SU-DHL-6 (cell line): ENCODE results near the gene RAD51B.

Experiments used
- H2AFZ ChIP-seq: fragments of 200-600 bp; sonication (generic); 2 replicates; pipeline ENCODE4 v1.6.1; 2014; ENCODE audit warnings: low read depth, mild to moderate bottlenecking, moderate library complexity, mixed read lengths, antibody characterized with exemption, low read length; ENCODE audit not compliant: severe bottlenecking
- H3F3A ChIP-seq: fragments of 200-600 bp; shearing (Covaris generic); 2 replicates; pipeline ENCODE4 v1.6.0; 2016; ENCODE audit warnings: antibody characterized with exemption, mild to moderate bottlenecking; ENCODE audit not compliant: insufficient read depth
- H3K27ac ChIP-seq: fragments of 200-600 bp; sonication (generic); 2 replicates; pipeline ENCODE4 v1.5.1; 2016; ENCODE audit warnings: low read depth, mild to moderate bottlenecking, low read length, moderate library complexity, mixed read lengths
- H3K27me3 ChIP-seq: fragments of 200-600 bp; sonication (generic), shearing (Covaris generic); 2 replicates; pipeline ENCODE4 v1.6.0; 2014; ENCODE audit warnings: mild to moderate bottlenecking, low read length
- H3K36me3 ChIP-seq: fragments of 200-600 bp; sonication (generic); 2 replicates; pipeline ENCODE4 v1.6.1; 2014; ENCODE audit warnings: mild to moderate bottlenecking, low read length, mixed read lengths
- H3K4me2 ChIP-seq: fragments of 300-600, 200-600 bp; shearing (Covaris generic), sonication (generic); 2 replicates; pipeline ENCODE4 v1.6.0; 2014; ENCODE audit warnings: low read length, low read depth, mild to moderate bottlenecking; ENCODE audit not compliant: poor library complexity, severe bottlenecking
- H3K4me3 ChIP-seq: fragments of 200-600 bp; sonication (generic); 2 replicates; pipeline ENCODE4 v1.5.1; 2014; ENCODE audit warnings: antibody characterized with exemption, low read length, mild to moderate bottlenecking, mixed read lengths; ENCODE audit not compliant: insufficient read depth, poor library complexity, severe bottlenecking
- H3K79me2 ChIP-seq: fragments of 200-600 bp; sonication (generic); 2 replicates; pipeline ENCODE4 v1.6.1; 2014; ENCODE audit warnings: mild to moderate bottlenecking, low read length, moderate library complexity; ENCODE audit not compliant: insufficient read depth
- H3K9ac ChIP-seq: fragments of 200-600 bp; sonication (generic); 2 replicates; pipeline ENCODE4 v1.7.0; 2014; ENCODE audit warnings: mild to moderate bottlenecking, low read length
- H3K9me2 ChIP-seq: fragments of 200-600 bp; sonication (generic); replicated peaks from 2 replicates; pipeline ENCODE4 v1.6.1; 2014; ENCODE audit warnings: low read length; ENCODE audit not compliant: insufficient read depth
- H3K9me3 ChIP-seq: fragments of 200-600 bp; sonication (generic); 2 replicates; pipeline ENCODE4 v1.6.1; 2014; ENCODE audit warnings: low read length, mixed read lengths; ENCODE audit not compliant: insufficient read depth
- H4K20me1 ChIP-seq: fragments of 200-600 bp; sonication (generic); 2 replicates; pipeline ENCODE4 v1.6.1; 2014; ENCODE audit warnings: low read depth, mild to moderate bottlenecking, antibody characterized with exemption, low read length, moderate library complexity, mixed read lengths
- EZH2phosphoT487 ChIP-seq: fragments of 200-600 bp; sonication (generic), shearing (Covaris generic); conservative IDR thresholded peaks from 2 replicates; pipeline ENCODE4 v1.6.1; 2018; ENCODE audit warnings: mild to moderate bottlenecking, antibody characterized with exemption, low read length, moderate library complexity, mixed read lengths
- TF ChIP-seq, protein P1 (sequence below): fragments of 200-600 bp; sonication (generic); IDR thresholded peaks from one replicate; pipeline ENCODE4 v1.5.1; 2017; ENCODE audit warnings: antibody characterized with exemption, mild to moderate bottlenecking, low read length, moderate library complexity; ENCODE audit not compliant: insufficient read depth, poor library complexity, severe bottlenecking

RAD51B gene

DNA sequence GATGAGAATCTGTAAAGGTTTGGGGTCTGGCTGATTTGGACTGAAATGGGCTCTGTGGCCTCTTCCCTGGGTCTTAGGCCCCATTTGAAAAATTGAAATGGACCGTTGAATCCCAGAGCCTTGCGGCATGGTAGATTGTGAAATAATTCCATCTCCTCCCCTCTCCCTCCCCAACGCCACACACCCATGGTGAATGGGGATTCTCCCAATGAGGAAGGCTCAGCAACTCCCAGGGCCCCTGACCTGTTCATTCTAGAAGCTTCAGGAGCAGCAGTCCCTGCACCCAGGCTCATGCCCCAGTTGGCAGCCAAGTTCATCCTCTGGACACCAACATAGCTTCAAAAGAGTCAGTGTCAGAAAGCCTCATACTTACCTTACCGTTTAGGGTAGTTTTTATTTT is 755.8 kb downstream of the RAD51B start:
- H3K9ac ChIP-seq: no peak overlapping the region
- H2AFZ ChIP-seq: no peak overlapping the region
- no peaks in the 10 kb centered on the region for H4K20me1 ChIP-seq
- H3K4me2 ChIP-seq: no peak overlapping the region
- H3K36me3 ChIP-seq: no peaks in the 10 kb centered on the region
- TF ChIP-seq, protein P1, sequence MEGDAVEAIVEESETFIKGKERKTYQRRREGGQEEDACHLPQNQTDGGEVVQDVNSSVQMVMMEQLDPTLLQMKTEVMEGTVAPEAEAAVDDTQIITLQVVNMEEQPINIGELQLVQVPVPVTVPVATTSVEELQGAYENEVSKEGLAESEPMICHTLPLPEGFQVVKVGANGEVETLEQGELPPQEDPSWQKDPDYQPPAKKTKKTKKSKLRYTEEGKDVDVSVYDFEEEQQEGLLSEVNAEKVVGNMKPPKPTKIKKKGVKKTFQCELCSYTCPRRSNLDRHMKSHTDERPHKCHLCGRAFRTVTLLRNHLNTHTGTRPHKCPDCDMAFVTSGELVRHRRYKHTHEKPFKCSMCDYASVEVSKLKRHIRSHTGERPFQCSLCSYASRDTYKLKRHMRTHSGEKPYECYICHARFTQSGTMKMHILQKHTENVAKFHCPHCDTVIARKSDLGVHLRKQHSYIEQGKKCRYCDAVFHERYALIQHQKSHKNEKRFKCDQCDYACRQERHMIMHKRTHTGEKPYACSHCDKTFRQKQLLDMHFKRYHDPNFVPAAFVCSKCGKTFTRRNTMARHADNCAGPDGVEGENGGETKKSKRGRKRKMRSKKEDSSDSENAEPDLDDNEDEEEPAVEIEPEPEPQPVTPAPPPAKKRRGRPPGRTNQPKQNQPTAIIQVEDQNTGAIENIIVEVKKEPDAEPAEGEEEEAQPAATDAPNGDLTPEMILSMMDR: no peak
- TF ChIP-seq EZH2phosphoT487: no peak
- H3K4me3 ChIP-seq: no peak overlapping the region
- H3K9me3 ChIP-seq: no peaks in the 10 kb centered on the region
- H3K27ac ChIP-seq: no peak overlapping the region
- H3K9me2 ChIP-seq: no peaks in the 10 kb centered on the region
- no peaks in the 10 kb centered on the region for H3K79me2 ChIP-seq
- no peaks in the 10 kb centered on the region for H3F3A ChIP-seq
- no peaks in the 10 kb centered on the region for H3K27me3 ChIP-seq

DNA sequence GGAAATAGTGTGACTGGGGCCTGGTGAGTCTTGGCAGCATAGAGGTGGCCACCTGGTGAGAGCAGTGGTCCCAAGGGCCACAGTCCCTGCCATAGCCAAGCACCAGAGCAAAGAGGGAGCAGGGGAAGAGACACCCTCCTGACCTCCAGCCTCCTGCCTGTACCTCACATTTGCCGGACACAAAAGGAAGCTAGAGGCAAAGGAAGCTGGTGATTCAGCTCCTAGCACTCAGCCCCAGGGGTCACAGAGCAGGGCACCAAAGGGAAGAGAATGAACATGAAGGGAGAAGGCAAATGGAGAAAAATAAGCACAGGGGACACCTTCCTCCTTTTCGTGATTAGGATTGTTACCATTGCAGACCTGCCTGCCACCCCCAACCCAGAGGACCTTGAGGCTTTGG is 756.5 kb downstream of the RAD51B start:
- H3F3A ChIP-seq: no peaks in the 10 kb centered on the region
- H3K4me2 ChIP-seq: no peak overlapping the region
- H3K27ac ChIP-seq: no peak overlapping the region
- H3K9me2 ChIP-seq: no peaks in the 10 kb centered on the region
- H2AFZ ChIP-seq: no peak overlapping the region
- no peaks in the 10 kb centered on the region for H3K36me3 ChIP-seq
- H3K9ac ChIP-seq: no peak overlapping the region
- no peaks in the 10 kb centered on the region for H3K79me2 ChIP-seq
- no peaks in the 10 kb centered on the region for H3K9me3 ChIP-seq
- H4K20me1 ChIP-seq: no peaks in the 10 kb centered on the region
- no peaks in the 10 kb centered on the region for H3K27me3 ChIP-seq
- TF ChIP-seq, protein P1: no peak
- H3K4me3 ChIP-seq: no peak overlapping the region

DNA sequence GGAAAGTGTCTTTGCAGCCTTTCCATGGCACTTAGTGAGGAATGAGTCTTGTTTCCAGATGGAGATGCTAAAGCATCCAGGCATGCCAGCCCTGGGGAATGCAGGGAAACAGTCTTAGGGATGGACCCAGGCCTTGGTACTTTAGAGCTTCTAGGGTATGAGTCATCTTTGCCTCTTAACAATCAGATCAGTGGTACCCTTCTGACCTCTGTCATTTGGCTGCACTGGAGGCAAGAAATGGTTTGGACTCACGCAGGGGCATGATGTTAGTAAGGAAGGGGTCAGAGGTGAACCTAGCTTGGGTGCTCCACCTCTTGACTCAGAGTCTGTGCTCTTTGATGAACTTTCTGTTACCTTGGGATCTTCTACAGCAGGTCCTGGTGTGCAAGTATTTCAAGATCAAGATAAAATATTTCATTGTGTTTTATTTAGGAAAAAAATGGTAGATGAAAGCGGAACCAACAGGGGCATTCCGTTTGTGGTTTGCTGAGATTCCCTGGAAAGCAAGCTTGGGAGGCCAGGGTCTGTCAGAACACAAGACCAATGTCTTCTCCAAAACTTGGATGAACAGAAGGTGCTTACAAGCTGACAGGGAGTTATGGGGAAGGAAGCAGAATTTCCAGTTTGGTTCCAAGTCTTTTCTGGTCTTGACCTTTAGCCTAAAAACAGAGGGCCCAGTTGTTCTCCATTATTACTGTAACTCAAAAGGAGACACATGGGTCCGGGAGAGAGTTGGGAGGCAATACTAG is 757.1 kb downstream of the RAD51B start:
- H3K9me2 ChIP-seq: no peaks in the 10 kb centered on the region
- H3K4me3 ChIP-seq: no peak overlapping the region
- no peak overlapping the region for H3K27ac ChIP-seq
- H4K20me1 ChIP-seq: no peaks in the 10 kb centered on the region
- H2AFZ ChIP-seq: no peak overlapping the region
- H3K79me2 ChIP-seq: no peaks in the 10 kb centered on the region
- H3F3A ChIP-seq: no peaks in the 10 kb centered on the region
- no peaks in the 10 kb centered on the region for H3K36me3 ChIP-seq
- no peak overlapping the region for H3K9ac ChIP-seq
- no peak overlapping the region for H3K4me2 ChIP-seq
- TF ChIP-seq, protein P1: no peak
- TF ChIP-seq EZH2phosphoT487: no peak
- no peaks in the 10 kb centered on the region for H3K27me3 ChIP-seq
- no peaks in the 10 kb centered on the region for H3K9me3 ChIP-seq
